ENCODE measurements around the gene RWDD4.

- TF ChIP-seq POLR2A (IDR thresholded peaks at IDR 0.05; ENCODE audit: low read length) = no peak
- no peak for TF ChIP-seq GATA1 (IDR thresholded peaks at IDR 0.05; ENCODE audit: low read depth, low read length)
These were observed 7.1 kb upstream of the RWDD4 start for GRCh38 chr4:183666088-183666487.

All from erythroblast (primary cell).